HK-2 (cell line): ENCODE data around the gene RNASE8.

Experiments
- DNase-seq: peaks from one replicate; pipeline ENCODE4 v3.0.0-alpha.2; 2018; ENCODE audit not compliant: unreplicated experiment

RNASE8 gene

DNA sequence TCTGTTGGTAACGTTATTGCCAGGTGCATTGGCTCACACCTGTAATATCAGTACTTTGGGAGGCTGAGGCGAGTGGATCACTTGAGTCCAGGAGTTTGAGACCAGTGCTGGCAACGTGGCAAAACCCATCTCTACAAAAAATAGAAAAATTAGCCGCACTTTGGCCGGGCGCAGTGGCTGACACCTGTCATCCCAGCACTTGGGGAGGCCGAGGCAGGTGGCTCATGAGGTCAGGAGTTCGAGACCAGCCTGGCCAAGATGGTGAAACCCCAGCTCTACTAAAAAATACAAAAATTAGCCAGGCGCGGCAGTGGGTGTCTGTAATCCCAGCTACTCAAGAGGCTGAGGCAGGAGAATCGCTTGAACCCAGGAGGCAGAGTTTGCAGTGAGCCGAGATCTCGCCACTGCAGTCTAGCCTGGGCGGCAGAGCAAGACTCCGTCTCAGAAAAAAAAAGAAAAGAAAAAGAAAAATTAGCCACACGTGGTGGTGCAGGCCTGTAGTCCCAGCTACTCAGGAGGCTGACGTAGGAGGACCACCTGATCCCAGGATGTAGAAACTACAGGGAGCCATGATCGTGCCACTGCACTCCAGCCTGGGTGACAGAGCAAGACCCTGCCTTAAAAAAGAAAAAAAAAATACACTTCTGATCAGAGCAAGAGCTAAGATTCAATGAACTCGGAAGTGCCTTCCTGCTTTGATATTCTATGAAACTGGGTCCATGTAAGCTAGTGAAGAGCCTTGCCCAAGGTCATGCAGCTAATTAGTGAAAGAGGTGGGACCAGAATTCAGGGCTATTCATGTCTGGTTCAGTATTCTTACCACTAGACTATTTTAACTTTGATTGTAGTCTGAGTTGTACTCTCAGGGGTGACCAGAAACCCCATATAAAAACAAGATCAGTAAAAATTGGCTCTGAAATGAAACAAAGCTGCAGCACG is 4.2 kb upstream of the RNASE8 start:
- no peak for DNase-seq

DNA sequence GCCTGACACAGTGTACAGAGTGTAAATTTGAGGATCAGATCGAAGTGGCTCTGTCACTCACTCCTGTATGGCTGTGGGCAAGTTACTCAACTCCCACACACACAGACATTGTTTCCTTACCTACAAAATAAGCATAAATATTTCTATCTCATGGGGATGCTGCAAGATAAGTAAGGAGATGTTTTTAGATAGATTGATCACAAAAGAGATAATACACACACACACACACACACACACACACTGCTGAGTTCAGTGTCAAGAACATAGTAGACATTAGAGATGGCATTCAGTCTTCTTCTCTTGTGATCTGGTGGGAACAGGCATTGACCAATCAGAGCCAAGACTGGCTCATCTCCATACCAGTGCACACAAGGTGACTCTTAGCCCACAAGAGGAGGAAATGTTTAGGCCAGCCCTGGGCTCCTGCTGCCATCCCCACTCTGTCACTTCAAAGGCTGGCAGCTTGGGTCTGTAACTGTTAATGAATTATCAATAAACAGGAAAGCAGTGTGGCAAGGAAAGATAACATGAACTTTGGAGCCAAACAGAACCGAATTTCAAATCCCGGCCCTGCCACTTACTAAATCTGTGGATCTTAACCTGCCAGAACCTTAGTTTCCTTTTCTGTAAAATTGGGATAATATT is 3.4 kb upstream of the RNASE8 start:
- no peak for DNase-seq

DNA sequence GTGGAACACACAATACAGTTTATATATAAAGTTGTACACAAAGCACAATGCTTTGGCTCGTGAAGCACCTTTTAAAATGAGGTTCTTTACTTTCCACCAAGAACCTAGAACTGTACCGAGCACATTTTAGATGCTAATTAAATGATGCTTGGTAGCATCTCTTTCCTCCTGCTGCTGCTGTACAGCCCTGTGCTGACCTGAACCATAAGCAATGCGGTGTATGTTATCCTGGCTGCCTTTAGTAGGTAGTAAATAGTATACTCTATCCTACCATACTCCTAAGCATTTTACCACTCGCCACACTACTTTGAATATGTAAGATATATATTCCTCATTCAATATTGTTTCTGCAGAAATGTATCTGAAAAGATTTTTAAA is 2.9 kb upstream of the RNASE8 start:
- no peak for DNase-seq

DNA sequence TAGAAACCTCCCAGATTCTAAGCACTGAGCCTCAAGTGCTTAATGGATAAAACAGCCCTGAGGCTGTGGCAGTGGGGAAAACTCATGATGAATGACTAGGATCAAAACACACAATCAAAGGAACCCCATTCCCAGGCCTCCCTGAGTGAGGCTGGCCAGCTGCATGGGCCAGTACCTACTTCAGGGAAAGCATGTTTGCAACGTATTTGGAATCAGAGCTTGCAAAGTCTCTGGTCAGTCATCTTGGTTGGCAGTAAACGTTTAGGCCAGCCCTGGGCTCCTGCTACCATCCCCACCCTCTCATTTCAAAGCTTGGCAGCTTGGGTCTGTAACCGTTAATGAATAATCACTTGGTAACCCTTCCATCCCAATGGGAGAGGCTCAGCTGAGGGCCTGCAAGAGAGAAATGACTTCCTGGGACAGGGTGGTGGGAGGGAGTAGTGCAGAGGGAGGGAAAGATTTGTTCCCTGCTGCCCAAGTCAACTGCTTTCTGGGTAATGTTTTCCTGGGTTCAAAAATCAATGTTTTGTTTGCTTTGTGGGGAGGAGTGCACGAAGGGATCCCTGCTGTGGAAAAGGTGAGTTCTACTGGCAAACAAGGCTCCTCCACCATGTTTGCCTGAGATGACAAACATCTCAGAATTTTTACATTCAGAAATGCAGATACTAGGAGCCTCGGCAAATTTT is 2.0 kb upstream of the RNASE8 start:
- no peak for DNase-seq

DNA sequence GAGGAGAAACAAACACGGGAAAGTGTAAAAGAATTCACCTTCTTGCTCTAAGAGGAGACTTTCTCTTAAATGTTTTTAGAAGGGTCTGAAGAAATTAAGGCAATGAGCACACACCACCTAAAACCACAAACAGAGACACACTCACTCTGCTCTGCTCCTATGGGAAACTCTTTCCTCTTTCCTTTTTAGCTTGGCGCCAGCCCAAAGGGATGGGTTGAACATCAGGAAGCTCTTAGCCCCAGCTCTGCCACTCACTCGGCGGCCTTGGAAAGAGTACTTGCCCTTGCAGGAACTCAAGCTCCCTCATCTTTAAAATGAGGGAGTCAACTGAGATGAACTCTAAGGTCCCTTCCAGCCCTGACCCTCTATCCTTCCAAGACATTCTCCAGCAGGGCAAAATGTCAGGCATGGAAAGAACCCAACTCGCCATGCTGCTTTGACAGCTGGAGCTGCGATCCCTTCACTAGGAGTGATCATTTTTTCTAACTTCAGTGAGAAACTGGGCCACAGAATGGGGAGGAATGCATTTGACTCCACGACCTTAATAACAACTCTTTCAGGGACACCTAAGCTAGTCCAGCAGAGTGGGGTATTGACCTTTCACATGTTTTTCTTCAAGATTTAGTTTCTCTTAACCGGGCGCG is 980 bp upstream of the RNASE8 start:
- DNase-seq, result no peak

DNA sequence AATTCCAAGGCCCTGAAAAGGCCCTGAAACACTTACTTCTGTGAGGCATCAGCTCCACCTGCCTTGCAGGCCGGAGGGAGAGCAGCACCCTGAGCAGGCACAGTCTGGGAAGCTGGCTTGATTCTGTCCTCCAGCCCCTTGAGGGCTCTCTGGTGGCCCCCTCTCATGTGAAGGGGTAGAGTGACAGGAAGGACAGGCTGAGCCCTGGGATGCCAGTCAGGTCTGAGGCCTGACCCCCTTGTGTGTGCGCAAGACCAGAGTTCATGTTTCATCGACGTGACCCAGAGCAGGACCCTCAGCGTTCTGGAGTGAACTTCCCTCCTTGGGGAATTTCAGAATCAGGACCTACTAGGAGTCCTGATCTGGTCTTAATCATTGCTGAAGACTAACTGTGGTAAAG is 1.3 kb downstream of the RNASE8 start:
- no peak for DNase-seq

DNA sequence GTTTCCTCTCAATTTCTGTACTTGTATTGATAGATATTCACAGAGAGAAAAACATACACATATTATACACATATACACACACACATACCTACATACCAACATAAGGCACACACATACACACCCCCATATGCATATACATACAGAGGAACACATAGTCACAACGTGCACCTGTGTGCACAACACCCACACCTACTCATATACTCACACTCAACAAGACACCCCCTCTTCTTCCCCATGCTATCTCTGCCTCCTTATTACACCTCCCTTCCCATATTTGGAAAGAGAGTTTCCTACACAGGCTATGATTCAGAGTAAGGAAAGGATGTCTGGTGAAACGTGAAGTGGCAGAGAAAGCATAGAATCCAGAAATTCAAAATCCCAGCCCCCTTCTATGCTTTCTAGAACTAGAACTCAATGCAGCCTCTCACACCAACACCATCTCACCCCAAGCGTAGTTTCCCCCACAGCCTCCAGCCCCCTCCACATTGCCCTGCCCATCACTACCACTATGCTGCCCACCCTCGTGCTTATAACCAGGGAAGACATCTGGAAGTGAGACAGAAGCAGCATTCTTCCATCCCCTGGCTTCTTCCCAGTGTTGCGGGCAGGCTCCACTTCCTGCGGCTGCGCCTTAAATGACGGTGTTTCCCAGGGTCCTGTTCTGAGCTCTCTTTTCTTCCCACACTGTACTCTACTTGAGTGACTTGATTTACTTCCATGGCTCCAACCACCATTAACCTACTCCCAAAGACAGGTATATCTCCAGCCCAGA is 2.4 kb downstream of the RNASE8 start:
- no peak for DNase-seq

DNA sequence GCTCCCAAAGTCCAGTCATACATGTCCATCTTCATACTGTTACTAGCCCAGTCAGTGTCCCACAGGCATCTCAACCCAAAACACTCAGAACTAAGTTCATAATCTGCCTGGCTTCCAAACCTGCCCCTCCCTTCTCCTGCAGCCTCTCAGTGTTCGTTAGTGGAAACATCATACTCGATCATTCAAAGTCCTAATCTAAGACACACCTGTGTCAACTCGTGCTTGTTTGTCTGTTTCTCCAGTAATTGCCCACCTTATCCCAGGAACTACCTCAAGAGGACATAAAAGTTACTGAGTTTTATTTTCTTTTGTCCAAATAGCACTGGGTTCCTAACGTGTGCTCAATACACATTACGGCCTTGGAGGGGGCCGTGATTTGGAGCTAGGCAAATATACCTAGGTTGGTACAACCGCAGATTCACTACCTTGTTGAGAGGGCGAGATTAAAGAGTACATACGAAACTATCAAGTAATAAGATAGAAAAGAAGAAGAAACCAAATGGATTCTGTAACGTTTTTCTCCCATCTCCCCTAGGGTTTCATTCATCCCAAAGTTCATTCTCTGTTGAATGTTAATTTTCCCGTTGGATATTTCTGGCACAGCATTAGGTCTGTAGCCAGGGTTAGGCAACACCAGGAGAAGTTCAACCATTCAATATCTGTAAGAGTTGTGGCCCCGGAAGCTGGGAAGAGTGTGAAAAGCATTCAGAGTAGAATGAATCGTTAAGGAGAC is 3.2 kb downstream of the RNASE8 start:
- no peak for DNase-seq

DNA sequence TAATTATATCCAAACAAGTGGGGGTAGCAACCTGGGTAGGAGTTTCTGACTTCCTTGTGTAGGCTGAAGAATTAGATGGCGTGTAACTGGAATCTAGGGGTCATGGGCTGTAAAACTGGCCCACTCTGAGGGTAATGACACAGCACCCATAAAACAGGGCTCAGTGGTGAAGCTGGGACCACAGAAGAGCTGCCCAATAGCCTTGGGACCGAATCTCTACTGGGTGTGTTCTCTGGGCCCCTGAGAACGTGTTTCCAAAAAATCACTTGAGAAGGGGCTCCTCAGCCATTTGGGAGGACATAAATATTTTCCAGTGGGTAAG is 3.7 kb downstream of the RNASE8 start:
- no peak for DNase-seq

DNA sequence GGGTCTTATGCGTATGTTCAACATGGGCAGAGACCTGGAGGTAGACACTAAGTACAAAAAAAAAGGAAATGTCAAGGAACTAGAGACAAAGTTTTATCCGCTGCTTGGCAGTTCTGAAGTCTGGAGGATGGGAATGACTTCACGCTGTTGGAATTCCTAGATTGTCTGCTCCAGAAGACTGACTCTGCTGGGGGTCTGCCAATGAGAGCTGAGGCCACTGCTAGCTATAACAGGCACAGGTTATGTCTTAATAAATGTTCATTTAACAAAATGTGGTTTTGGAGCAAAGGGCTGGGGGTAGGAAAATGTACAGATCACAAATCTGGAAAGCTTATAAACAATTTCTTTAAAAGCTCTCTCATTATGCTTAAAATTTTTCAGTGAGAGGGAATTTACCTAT is 5.9 kb downstream of the RNASE8 start:
- no peak for DNase-seq

DNA sequence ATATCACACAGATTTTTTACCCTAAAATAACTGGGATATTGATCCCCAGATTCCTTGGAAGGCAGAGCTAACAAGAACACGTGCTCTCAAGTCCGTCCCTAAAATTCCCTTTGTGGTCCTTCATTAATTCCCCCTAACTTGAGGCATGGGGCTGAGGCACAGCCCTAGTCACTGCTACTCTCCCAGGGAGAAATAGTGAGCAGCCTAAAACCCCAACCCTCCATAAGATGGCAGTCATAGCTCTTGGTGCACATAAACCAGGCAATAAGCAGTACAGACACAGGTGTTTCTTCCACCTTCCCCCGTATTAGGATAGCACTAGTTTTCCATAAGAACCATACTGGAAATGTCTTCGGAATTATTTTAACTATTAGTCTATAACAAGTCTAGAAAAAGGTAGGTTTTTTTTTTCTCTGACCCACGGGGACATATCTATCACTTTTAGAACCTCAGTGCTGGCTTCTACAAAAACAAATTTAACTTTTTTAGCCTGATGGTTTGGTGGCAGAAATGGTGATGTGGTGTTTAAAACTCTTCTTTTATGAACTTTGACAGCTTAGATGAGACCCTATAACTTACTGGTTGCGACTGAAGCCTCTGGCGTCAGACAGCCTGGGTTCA is 9.4 kb downstream of the RNASE8 start:
- no peak for DNase-seq

DNA sequence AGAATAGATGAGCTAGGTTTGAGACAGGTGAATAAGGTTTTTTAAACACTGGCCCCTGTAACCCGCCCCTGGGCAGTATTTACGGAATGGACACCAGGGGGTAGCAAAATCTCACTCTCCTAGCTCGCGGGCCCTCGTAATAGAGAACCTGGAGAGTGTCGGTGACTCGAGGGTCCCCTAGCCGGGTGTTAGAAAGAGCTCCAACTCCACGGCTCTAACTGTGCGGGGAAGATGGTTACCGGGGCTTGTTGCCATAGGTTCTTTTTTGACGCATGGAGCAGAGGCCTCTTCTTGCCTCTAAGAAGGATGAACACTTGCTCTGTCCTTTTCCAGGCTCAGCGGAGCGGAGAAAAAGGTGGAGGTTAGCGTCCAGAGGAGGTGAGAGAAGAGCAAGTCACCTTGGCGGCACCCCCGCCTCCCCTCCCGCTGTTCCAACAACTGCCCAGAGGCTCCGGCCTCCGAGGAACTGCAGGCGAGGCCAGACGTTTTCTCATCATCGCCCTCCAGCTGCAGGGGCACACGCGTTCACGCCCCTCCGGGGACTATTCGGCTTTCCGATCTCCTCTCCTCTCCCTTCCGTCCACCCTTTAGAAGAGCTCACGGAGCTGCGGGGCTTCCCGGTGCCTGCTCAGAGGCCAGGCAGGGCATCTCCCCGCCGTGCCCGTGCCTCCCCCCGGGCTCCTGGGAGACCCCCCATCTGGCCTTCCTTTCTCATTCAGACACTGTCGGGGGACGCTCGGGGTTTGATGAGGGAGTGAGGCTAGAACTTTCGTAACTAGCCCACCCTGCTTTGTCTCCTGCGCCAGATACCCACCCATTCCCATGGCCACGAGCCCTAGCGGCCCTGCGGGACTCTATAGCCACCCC is 11.1 kb downstream of the RNASE8 start:
- DNase-seq, result peak; percentile 59

DNA sequence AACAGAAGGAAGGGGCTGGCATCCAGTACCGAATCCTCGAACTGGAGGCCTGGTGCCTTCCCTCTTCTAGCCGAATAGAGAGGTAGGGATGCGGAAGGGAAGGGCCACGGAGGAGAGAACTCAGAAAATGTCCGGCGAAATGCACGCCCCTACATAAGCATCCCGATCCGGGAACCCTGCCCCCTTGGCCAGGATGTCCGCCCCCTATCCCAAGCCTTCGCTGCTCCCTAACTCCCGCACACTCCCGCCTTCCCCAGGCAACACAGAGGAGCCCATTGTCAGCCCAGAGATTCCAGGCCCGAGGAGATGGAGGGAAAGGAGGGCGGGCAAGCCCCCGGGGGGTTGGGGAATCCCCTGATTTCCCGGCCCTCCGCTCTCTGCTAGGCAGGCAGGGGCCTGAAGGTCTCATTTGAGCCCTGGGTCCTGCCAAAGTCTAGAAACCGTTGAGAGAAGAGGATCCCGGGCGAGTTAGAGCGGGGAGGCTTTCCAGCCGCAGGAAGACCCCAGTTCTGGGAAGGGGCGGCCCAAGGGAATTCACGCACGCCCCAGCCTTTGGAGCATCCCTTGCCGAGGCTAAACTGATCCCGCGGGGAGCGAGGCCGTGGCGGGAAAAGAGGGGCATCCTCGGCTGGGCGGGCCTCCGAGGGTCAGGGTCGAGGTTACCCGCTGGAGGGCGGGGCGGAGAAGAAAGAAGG is 11.9 kb downstream of the RNASE8 start:
- no peak for DNase-seq

DNA sequence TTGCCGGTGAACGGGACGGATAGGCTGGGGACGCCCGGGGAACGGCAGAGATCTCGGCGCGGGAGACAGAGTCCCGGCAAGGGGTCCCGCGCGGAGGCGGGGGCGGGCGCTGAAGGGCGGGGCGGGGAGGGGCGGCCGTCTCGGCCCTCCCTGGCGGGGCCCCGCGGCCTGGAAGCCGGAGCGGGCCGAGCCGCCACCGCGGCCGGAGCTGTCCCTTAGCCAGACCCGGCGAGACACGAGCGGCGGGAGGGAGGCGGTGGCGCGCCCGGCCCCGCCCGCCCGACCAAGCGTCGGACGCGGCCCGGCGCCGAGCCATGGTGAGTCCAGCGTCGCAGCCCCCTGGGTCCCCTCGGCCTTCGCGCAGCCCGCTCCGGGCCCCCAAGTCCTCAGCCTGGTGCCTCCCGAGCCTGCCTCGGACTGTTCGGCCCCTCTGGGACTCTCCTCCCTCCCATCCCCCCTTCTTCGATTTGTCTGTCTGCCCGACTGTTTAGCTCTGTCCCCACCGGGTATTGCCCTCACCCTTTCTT is 12.5 kb downstream of the RNASE8 start, which contains the start of gene ARHGEF40:
ARHGEF40 (plus strand) TSS at position 222 of the 527 bp plus-strand sequence; CDS start at position 315, 93 bp downstream.
- peak; percentile 47 for DNase-seq

DNA sequence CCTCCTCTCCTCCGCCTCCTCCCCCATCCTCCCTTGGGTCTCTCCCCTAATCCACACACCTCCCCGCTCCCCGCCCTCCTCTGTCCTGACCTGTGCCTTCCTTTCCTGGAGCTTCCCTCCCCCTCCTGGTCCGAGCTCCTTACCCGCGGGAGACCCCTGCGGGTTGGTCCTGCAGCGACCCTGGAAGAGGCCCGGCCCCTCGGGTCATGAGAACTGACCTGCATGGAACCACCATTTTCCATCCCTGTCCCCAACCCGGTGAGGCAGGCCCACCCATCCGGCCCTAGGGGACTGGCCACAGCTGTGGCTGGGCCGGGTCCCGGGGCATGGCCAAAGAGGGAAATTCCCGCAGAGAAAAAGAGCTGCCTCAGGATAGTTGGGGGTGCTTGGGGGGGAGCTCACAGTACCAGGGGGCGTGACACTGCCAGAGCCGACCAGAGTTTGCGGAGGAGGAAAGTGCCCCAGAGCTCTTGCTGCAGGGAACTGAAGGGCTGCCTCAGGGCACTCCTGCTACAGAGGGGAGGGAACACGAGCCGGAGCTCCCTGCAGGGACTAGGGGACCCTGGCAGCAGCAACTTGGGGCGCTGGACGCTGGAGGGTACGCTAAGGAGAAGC is 13.1 kb downstream of the RNASE8 start:
- peak; percentile 65 for DNase-seq

DNA sequence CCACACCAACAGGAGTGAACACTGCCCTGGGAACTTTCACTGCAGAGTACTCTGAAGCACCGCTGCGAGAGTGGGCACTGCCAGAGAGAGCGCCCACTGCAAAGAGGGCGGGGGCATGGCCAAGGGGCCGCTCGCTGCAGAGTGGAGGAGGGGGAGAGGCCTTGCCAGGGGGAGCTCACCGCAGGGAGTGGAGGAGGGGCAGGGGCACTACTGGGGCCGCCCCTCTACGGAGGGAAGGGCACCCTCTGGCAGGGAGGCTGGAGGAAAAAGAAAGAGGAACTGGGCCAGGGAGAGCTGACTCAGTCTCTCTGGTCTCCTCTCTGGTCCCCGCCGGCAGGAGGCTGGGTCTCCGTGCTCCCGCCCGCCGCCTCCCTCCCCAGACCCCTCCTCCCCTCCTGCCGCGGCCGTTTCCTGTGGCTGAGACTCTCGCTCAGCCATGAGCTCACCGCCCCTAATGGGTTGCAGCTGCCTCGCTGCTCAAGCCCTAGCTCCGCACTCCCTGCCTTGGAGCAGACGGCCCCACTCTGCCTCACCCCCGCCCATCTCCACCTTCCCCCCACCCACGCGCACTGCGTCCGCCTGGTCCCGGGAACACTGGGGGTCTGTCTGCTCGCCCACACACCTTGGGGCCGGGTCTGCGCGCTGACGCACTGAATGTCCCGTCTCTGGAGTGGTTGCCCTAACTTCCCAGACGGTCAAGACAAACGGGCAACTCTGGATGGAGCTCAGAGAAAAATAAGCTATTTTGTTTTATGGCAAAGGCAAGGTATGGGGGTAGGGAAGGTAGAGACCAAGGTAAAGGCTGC is 13.8 kb downstream of the RNASE8 start:
- peak; percentile 84 for DNase-seq

DNA sequence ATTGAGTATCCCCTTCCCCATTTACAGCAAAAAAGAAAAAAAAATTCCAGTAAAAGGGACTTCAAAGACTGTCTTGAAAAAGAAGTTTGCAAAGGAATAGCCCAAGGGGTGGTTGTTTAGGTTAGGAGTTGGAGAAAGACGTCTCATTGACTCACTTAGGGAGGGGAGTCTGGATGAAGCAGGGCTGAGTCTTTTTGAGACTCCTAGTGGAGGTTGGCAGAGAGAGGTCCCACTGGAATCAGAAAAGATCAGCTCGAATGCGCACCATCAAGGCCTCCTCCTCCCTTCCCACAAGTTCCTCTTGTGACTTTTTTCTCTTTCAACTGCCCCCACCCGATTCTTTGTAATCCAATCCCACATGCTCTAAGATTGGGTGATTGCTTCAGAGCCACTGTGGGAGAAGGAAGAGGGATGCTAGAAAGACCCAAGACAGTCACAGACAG is 14.4 kb downstream of the RNASE8 start:
- no peak for DNase-seq
